ENCODE data around the gene PIGN.
"Not testable (repeated sequence)": the region's sequence is repeated elsewhere in the genome, so short reads cannot be mapped to it uniquely, and the experiment has no call there.

The PIGN gene

GRCh38 chr18:62037012-62037742 lies 149.7 kb downstream of the PIGN start:
- TF ChIP-seq CTCF (conservative IDR thresholded peaks at IDR 0.05), result no peak
- no peak overlapping the region for H3K27ac ChIP-seq

- not testable (repeated sequence) for H3K27ac ChIP-seq
These were observed 152.6 kb downstream of the PIGN start for GRCh38 chr18:62034286-62034685.

GRCh38 chr18:62033756-62034155 lies 153.1 kb downstream of the PIGN start:
- no peak for TF ChIP-seq CTCF (conservative IDR thresholded peaks at IDR 0.05)
- H3K27ac ChIP-seq, result peak overlapping the region; percentile 42

GRCh38 chr18:62033207-62033606 lies 153.6 kb downstream of the PIGN start:
- no peak for TF ChIP-seq CTCF (conservative IDR thresholded peaks at IDR 0.05)
- peak overlapping the region; percentile 42 for H3K27ac ChIP-seq

GRCh38 chr18:62030091-62030985 lies 156.5 kb downstream of the PIGN start:
- TF ChIP-seq CTCF (conservative IDR thresholded peaks at IDR 0.05), result no peak
- H3K27ac ChIP-seq, result no peak overlapping the region

- TF ChIP-seq CTCF (conservative IDR thresholded peaks at IDR 0.05), result no peak
- no peak overlapping the region for H3K27ac ChIP-seq
These were observed 158.1 kb downstream of the PIGN start for GRCh38 chr18:62028715-62029114.

GRCh38 chr18:62027914-62028520 lies 158.8 kb downstream of the PIGN start:
- TF ChIP-seq CTCF (conservative IDR thresholded peaks at IDR 0.05), result no peak
- no peak overlapping the region for H3K27ac ChIP-seq

All from VCaP (cell line).